T follicular helper cell (primary cell): Measurements from ENCODE around the gene SSMEM1.
"Not testable (repeated sequence)": the region's sequence is repeated elsewhere in the genome, so short reads cannot be mapped to it uniquely, and the experiment has no call there.

Source experiments
- DNase-seq: peaks from one replicate; pipeline ENCODE4 v3.0.0-alpha.2; 2020; ENCODE audit warnings: low read depth

Gene SSMEM1

DNA sequence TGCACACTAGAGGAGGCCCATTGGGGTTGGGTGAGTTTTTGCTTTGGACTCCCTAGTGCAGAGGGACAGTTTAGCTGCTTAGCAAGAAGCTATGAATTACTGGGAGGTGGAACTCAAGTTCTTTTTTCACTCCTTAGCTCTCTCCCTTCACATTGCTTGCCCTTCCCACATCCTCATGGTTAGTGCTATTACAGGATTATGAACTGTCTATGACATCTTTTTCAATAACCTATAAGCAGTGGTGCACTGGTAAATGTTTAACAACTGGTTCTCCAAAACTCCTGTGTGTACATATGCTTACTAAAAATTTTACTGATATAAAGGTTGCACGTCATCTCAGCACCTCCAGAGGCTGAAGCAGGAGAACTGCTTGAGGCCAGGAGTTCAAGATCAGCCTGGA is 6.2 kb downstream of the SSMEM1 start:
- no peak for DNase-seq

DNA sequence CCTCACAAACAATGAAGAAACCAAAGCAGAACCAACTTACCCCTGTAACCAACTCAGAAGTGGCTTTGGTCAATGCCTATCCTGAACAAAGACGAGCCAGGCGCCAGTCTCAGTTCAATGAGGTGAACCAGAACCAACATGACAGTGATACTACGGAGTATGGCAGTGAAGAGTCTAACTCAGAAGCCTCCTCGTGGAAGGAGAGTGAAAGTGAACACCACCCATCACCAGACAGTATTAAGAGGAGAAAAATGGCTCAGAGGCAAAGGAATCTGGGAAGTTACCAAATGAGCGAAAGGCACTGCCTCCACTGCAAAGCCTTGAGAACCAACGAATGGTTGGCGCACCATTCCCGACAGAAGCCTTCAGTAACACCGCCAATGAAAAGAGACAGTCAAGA is 8.4 kb downstream of the SSMEM1 start:
- DNase-seq = no peak

DNA sequence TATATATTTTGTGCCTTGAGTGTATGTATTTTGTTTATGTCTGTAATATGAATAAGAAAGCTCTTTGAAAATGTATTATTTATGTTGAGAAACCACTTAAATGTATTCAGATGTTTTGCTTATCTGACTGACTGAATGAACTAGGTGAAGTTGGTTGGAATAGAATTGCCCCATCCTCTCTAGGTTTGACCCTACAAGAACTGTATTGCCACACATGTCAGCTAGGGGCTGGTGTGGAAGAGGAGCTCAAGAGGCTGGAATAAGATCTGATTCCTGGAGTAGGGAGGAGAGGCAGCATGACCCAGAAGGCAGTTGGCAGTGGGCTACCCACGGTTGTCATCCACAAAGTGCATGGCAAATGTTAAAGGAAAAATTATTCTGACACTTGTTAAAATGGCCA is 9.1 kb downstream of the SSMEM1 start:
- DNase-seq = no peak

DNA sequence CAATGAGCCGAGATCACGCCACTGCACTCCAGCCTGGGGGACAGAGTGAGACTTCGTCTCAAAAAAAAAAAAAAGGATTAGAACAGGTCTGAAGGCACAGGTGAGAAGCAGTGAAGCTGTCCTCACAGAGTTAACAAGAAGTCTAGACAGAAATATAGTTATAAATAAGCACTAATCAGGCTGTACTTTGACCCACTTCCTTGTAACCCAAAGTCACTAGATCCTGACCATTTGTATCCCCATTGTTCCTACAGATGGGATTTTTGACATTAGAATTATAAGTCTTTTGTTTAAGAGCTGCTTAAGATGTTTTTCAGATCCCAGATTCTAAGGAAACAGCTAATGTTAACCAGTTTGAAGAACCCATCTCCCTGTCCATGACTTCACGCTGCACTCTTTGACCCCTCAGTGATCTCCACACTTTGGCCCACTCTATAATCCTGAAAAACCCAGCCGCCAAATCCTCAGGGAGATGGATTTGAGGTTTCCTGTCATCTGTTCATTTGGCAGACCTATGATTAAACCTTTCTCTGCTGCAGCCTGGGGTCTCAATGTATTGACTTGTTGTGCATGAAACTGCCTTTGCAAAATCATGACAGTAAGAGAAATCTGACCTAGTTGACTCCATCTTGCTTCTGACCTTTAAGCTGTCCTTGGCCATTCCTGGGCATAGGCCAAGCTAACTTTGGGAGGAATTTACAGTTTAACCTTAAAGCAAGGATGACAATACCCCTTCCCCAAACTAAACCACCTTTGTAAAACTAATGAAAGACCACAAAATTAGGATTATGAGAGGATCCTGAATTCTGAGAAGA is 11.4 kb downstream of the SSMEM1 start:
- DNase-seq = no peak

DNA sequence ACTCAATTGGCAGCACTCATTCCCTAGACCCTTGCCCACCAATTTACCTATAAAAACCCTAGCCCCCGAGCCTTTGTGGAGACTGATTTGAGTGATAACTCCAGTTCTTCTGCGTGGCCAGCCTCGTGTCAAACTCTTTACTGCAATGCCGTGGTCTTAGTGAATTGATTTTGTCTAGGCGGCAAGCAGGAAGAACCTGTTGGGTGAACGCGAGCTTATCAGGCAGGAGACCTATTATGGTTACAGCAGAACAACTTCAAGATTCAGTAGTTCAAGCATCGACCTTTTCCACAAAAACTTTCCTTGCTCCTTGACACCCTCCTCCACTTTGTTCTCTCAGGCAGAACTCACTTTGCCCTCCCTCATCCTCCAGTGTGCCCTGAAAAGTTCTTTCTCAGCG is 12.2 kb downstream of the SSMEM1 start:
- DNase-seq = no peak

DNA sequence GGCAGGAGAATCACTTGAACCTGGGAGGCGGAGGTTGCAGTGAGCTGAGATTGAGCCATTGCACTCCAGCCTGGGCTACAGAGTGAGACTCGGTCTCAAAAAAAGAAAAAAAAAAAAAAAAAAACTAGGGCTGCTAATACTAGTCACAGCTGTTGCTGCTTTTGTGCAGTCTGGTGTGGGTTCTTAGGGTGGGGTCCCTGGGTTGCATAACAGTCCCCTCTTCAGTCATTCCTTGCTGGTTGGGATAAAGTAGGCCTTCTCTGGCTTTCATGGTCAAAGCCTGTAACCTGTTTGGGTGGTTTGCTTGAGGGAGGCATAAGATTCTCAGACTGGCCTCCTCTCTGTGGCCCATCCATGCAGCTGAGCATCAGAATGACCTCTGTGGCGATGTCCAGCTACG is 14.1 kb downstream of the SSMEM1 start:
- no peak for DNase-seq

DNA sequence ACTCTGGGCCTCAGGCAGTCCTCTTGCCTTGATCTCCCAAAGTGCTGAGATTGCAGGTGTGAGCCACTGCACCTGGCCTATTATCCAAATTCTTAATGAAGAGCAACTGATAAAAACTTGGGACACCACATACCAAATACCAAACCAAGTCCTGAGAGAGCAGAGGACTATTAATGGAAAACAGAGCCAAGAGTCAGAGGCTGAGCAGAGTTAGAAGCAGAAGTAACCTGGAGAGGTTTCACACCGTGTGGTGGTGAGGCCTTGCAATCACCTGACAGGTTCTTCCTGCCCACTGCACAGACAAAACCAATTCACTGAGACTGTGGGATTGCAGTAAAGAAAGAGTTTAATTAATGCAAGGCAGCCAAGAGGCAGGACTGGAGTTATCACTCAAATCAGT is 16.0 kb downstream of the SSMEM1 start:
- DNase-seq = no peak

DNA sequence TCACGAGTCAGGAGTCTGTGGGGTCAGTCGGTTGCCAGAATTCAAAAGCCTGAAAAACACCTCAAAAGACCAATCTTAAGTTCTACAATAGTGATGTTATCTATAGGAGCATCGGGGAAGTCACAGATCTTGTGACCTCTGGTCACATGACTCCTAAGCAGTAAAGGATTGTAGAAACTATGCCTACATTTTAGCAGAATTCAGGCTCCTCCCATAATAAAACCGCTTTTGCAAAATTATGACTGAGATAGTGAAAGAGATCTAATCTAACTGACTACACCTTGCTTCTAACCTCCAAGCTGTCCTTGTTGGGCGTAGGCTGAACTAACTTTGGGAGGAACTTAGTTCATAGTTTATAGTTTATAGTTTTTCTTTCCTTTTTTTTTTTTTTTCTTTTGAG is 16.6 kb downstream of the SSMEM1 start:
- DNase-seq = no peak

DNA sequence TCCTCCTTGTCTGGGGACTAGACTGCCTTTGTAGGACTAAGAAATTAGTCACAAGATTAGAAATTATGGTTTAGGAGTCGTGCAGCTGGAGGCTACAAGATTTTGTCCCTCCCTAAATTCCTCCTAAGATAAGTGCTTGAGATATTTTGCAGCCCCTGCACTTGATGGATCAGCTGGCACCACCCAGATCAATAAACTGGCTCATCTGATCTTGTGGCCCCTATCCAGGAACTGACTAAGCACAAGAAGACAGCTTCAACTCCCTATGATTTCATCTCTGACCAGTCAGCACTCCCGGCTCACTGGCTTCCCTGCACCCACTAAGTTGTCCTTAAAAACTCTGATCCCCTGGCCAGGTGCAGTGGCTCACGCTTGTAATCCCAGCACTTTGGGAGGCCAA is 17.3 kb downstream of the SSMEM1 start:
- DNase-seq = not testable (repeated sequence)

DNA sequence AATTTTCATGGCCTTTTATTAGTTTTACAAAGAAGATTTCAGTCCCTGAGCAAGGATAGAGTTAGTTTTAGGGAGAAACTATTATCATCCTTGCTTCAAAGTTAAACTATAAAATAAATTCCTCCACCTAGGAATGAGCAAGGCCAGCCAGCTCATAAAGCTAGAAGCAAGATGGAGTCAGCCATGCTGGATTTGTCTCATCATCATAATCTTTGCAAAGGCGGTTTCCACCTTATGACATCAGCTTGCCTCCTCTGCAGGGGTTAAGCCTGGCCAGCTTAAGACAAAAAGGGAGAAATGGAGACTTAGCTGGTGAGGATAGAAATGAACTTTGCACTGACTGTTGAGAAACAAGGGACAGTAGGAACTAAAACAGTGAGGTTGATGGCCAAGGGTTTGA is 18.7 kb downstream of the SSMEM1 start:
- no peak for DNase-seq

DNA sequence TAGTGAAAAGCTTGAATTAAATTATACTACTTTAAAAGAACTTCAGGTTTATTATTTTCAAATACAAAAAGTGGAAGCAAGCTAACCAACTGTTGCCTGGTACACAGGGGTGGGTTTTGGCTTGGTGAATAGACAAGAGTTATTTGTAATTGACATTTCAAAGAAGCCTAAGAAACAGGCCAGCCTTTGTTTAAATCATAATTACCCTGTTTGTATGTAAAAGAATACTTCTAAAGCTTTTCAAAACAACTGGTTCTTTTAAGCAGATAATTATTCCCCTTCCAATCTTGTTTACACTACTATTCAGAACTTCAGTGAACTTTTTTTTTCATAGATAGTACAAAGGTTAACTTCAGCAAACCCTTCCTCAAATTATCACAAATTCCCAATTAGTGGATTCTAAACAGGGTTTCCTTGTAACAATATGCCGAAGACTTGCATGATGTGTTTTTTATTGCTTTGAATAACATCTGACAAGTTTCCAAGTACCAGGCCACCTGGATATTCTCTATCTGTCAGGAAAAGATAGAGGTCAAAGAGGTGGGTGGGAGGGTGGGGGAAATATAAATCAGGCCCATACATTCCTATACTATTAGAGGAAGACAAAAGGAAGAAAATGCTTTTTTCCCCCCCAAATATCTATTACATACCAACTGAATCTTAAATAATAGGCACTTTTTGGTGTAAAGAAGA is 20.4 kb downstream of the SSMEM1 start:
- DNase-seq = no peak

DNA sequence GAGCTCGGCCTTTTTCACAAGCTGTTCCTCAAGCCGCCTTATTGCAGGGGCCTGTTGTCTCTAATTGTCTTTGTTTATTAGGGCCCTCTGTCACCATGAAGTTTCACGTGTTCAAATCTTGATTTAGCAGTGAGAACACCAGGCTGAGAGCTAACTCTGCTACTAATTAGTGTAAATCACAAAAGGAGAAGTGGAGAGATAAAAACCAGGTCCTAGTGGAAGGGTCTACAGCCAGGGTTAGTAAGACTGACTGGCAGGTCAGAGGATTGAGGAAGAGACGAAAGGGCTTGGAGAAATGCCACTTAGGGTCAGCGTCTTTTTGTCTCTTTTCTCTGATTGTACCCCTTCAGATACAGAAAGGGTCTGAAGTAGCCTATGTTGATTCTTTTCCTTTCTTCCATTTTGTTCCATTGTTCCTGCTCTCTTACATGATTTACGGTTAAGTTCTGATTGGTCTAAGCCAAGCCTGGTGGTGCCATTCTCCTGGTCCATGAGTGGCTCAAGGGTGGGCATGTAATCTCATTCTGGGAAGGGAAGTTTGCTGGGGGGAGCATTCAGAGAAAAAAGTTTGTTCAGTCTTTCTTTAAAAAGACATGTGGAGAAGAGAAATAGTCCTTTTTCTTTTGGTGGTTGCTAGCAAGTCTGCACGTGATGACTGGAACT is 21.3 kb downstream of the SSMEM1 start:
- no peak for DNase-seq

DNA sequence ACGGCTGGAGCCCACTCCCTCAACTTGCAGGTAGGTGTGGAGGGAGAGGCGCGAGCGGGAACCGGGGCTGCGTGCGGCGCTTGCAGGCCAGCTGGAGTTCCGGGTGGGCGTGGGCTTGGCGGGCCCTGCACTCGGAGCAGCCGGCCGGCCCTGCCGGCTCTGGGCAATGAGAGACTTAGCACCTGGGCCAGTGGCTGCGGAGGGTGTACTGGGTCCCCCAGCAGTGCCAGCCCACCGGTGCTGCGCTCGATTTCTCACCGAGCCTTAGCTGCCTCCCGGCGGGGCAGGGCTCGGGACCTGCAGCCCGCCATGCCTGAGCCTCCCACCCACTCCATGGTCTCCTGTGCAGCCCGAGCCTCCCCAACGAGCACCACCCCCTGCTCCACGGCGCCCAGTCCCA is 22.3 kb downstream of the SSMEM1 start:
- DNase-seq = not testable (repeated sequence)

DNA sequence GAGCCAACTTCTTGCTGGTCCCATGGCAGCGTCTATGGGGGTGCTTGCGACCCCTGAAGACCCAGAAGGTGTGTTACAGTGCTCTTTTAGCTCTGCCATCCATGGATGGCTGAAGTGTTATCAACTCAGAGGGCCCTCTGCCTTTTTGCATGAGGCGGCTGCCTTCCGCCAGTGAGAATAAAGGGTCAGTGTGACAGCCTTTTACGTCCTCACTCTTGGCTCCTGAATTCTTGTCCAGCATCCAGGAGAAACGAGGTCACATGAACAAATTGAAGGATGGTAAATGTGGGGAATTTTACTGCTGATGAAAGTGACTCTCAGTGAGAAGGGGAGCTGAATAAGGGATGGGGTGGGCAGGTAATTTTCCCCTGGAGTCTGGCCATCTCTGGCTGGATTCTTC is 24.1 kb downstream of the SSMEM1 start:
- DNase-seq = no peak

DNA sequence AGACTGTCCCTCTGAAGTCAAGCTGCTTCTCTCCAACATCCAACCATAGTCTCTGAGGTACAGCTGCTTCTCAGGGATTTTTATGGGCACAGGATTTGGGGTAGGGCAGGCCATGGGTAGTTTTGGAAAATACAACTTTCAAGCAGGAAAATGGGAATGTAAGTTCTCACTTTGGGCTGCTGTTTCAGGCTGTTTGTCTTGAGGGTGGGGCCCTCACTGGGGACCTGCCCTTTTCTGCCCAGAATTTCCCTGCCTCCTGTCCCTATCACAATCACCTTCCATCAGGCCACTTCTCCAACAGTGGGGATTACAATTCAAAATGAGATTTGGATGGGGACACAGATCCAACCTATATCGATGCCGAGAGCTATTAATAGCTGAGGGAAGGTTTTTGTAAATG is 24.5 kb downstream of the SSMEM1 start:
- DNase-seq = no peak

DNA sequence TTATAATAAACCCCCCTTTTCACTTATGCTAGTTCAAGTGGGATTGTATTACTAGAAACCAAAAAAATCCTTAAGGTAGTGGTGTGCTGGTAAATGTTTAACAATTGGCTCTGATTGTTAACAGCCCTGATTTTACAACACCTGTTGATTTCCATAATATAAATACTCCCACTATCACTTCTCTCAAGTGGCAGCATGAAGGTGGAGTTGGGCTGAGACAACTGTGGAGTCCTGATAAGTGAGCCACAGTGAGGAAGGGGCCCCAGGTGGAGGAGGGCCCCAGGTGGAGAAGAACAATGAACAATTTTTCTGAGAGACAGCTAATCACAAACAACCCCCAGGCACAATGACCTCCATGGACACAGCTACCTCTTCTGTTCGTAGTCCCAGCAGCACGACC is 26.4 kb downstream of the SSMEM1 start:
- no peak for DNase-seq

DNA sequence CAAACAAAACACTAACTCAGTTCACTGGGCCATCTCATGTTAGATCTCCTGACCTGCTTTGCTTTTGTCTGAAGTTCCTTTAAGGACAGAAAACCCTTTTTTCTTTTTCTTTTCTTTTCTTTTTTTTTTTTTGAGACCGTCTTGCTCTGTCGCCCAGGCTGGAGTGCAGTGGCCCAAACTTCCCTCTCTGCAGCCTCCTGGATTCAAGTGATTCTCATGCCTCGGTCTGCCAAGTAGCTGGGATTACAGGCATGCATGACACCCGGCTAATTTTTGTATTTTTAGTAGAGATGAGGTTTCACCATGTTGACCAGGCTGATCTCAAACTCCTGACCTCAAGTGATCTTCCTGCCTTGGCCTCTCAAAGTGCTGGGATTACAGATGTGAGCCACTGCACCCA is 28.7 kb downstream of the SSMEM1 start:
- DNase-seq = not testable (repeated sequence)

DNA sequence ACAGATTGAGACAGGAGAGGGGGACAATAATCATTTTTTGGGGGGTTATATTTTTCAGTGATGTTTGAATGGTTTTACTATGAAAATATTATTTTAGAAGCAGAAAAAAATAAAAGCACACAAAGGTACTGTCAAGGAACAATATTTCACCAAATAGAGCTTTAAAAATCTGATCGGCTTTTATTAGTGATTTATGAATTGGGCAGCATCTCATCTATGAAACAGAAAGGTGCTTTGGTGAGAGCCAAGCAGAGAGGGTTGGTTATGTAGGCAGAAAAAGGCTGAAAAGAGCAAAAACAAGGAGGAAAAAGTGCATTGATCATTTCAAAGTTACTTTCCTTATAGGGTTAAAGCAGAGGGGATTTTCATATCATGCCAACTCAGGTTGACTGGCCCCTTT is 32.6 kb downstream of the SSMEM1 start:
- no peak for DNase-seq

DNA sequence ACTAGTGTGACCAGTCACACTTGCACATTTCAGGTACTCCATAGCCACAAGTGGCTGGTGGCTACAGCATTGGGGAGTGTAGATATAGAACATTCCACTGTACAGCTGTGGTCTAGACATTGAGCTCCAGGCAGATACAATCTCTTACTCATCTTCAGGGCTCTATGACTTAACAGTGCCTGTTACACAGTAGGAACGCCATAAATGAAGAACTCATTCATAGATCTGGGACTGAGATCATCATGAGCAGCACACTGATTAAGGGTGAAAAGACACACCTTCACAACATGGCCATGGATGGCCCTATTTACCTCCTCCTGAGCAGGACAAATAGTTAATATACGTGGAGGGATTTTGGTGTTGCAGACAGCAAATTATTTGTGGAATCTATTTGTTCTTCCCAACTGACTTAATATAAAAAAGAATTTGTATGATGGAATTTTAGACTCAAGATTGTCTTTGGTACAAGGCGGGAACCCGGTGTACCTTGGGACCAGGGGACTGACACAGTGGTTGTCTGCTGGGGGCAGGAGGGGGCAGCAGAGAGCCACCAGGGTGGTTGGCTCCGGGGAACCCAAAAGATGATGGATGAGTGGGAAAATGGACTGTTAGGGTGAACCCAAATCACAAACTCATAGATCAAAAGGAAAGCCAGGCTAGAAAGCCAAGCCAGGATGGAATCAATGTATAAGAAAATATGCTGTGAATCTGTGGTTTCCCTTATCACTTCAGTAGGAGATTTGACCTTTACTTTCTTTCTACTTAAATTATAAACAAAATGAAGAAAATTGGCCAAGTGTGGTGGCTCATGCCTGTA is 34.7 kb downstream of the SSMEM1 start:
- DNase-seq = peak; percentile 25

DNA sequence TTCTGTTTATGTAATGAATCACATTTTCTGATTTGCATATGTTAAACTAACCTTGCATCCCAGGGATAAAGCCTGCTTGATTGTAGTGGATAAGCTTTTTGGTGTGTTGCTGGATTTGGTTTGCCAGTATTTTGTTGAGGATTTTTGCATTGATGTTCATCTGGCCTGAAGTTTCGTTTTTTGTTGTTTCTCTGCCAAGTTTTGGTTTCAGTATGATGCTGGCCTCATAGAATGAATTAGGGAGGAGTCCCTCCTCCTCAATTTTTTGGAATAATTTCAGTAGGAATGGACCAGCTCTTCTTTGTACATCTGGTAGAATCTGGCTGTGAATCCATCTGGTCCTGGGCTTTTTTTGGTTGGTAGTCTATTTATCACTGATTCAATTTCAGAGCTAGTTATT is 35.8 kb downstream of the SSMEM1 start:
- not testable (repeated sequence) for DNase-seq

DNA sequence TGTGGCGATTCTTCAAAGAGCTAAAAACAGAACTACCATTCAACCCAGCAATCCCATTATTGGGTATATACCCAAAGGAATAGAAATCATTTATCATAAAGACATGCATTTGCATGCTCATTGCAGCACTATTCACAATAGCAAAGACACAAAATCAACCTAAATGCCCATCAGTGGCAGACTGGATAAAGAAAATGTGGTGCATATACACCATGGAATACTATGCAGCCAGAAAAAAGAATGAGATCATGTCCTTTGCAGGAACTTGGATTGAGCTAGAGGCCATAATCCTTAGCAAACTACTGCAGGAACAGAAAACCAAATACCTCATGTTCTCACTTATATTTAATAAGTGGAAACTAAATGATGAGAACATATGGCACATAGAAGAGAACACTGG is 38.8 kb downstream of the SSMEM1 start:
- not testable (repeated sequence) for DNase-seq

DNA sequence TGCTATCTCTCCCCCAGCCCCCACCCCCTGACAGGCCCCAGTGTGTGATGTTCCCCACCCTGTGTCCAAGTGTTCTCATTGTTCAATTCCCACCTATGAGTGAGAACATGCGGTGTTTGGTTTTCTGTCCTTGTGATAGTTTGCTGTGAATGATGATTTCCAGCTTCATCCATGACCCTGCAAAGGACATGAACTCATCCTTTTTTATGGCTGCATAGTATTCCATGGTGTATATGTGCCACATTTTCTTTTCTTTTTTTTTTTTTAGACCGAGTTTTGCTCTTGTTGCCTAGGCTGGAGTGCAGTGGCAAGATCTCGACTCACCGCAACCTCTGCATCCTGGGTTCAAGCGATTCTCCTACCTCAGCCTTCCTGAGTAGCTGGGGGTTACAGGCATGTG is 41.2 kb downstream of the SSMEM1 start:
- not testable (repeated sequence) for DNase-seq
